ENCODE measurements around the gene PI16.

PI16 gene

DNA sequence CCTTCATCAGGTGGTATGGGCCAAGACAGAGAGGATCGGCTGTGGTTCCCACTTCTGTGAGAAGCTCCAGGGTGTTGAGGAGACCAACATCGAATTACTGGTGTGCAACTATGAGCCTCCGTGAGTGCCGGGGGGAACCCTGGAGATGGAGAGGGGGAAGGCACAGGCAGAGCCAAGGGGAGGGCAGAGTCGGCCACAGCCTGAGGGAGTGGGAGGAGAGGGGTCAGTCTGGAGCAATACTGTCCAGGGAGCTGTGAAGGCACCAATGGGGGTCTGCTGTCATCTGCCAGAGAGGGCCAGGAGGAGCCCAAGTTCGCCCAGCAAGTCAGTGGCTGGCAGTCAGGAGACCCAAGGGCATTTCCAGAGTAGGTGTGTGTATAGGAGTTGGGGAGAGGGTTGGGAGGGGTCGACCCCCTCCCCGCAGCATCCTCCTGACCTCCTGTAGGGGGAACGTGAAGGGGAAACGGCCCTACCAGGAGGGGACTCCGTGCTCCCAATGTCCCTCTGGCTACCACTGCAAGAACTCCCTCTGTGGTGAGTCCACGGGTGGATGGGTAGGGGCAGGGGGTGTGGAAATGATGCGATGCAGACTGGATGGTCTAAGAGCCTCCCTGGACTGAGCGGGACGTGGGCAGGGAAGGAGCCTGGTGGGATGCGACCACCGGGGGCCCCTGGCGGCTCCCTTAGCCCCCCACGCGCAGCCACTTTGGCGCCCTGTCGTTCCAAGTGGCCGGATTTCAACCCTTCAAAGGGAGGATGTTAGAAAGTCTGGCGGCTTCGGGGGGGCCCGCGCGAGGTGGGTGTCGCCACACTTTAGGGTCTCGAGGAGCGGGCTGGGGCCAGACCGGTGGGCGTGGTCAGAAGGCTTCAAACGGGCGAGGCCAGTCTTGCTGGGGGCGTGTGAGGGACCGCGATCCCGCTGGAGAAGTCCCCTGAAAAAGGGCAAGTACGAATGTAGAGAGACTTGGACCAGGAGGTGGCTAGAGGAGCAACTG lies 7.2 kb downstream of the PI16 start:
- DNase-seq (ENCODE audit: extremely low read depth, low read depth) = no peak
- TF ChIP-seq, protein P1, sequence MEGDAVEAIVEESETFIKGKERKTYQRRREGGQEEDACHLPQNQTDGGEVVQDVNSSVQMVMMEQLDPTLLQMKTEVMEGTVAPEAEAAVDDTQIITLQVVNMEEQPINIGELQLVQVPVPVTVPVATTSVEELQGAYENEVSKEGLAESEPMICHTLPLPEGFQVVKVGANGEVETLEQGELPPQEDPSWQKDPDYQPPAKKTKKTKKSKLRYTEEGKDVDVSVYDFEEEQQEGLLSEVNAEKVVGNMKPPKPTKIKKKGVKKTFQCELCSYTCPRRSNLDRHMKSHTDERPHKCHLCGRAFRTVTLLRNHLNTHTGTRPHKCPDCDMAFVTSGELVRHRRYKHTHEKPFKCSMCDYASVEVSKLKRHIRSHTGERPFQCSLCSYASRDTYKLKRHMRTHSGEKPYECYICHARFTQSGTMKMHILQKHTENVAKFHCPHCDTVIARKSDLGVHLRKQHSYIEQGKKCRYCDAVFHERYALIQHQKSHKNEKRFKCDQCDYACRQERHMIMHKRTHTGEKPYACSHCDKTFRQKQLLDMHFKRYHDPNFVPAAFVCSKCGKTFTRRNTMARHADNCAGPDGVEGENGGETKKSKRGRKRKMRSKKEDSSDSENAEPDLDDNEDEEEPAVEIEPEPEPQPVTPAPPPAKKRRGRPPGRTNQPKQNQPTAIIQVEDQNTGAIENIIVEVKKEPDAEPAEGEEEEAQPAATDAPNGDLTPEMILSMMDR (IDR thresholded peaks at IDR 0.05; ENCODE audit: low read depth, low read length, missing control alignments) = no peak

GRCh38 chr6:36962874-36963273 lies 8.3 kb downstream of the PI16 start:
- peak; percentile 29 for DNase-seq (ENCODE audit: extremely low read depth, low read depth)
- TF ChIP-seq, protein P1 (IDR thresholded peaks at IDR 0.05; ENCODE audit: low read depth, low read length, missing control alignments) = no peak
- H3K4me3 ChIP-seq (replicated peaks; ENCODE audit: low read depth, low read length) = no peak overlapping the region

More for the DNA sequence above, 7.2 kb downstream of the PI16 start:
- H3K4me3 ChIP-seq (replicated peaks; ENCODE audit: low read depth, low read length) = no peak overlapping the region

DNA sequence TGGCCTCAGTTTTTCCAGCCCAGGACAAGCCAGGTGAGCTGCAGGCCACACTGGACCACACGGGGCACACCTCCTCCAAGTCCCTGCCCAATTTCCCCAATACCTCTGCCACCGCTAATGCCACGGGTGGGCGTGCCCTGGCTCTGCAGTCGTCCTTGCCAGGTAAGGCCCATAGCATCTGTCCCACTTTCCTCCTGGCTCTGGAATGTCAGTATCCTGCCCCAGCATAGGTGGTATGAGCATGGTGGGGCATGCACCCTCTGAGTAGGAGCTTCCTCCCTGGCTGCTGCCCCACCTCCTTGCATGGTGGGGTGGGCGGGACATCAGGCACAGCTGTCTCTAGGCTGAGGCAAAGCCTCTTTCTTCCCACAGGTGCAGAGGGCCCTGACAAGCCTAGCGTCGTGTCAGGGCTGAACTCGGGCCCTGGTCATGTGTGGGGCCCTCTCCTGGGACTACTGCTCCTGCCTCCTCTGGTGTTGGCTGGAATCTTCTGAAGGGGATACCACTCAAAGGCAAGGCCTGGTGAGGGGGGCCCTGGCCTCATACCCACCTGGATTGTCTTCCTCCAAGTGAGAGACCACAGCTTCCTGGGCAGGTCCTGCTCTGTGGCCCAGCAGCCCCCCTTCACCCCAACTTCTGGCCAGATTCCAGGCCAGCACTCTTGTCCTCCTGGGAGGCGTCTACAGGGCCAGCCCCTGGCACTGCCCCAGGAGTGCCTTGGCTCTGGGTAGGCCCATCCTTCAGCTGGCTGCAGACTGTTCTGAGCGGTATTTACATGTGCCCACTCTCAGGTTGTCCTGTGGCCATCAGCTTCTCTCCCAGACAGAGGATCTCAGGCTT lies 9.1 kb downstream of the PI16 start:
- DNase-seq (ENCODE audit: extremely low read depth, low read depth) = no peak
- TF ChIP-seq, protein P1 (IDR thresholded peaks at IDR 0.05; ENCODE audit: low read depth, low read length, missing control alignments) = no peak
- no peak overlapping the region for H3K4me3 ChIP-seq (replicated peaks; ENCODE audit: low read depth, low read length)

DNA sequence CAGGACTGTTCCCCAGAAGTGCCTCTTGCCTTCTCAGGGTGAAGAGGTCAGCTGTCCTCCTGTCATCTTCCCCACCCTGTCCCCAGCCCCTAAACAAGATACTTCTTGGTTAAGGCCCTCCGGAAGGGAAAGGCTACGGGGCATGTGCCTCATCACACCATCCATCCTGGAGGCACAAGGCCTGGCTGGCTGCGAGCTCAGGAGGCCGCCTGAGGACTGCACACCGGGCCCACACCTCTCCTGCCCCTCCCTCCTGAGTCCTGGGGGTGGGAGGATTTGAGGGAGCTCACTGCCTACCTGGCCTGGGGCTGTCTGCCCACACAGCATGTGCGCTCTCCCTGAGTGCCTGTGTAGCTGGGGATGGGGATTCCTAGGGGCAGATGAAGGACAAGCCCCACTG lies 9.8 kb downstream of the PI16 start:
- TF ChIP-seq, protein P1 (IDR thresholded peaks at IDR 0.05; ENCODE audit: low read depth, low read length, missing control alignments) = no peak
- H3K4me3 ChIP-seq (replicated peaks; ENCODE audit: low read depth, low read length) = no peak overlapping the region
- no peak for DNase-seq (ENCODE audit: extremely low read depth, low read depth)

DNA sequence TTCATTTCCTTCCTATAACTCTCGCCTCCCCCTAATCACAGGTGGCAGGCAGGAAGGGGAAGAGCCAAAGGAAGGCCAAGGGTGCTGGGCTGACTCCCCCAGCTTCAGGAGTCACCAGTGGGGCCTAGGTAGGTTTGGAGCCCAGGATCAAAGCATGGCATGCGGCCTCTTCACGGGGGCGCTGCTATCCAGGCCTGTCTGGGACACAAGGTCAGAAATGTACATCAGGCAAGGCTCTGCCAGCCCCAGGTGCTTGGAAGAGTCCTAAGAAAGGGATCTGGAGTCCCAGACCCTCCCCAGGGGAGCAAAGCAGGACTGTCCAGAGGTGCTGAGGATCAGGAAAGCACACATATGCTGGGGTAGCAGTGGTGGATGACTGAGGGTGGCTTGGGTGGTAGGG lies 10.4 kb downstream of the PI16 start:
- H3K4me3 ChIP-seq (replicated peaks; ENCODE audit: low read depth, low read length) = no peak overlapping the region
- DNase-seq (ENCODE audit: extremely low read depth, low read depth) = no peak
- TF ChIP-seq, protein P1 (IDR thresholded peaks at IDR 0.05; ENCODE audit: low read depth, low read length, missing control alignments) = no peak

DNA sequence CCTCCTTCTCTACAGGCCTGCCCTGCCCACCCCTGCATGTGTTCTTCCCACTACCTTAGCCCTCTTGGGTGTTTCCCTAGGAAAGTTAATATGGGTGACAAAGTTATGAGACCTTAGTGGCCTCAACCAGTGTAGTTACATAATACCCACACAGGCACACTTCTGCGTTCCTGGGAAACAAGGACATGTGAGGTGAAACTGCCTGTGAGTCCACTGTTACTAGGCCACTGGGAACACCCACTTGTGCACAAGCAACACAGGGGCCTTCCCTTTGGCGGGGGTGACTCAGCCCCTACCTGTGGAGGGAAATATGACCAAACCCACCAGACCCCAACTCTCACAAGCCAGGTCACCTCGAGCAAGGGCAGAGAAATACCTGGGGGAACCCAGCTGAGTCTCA lies 12.8 kb downstream of the PI16 start:
- TF ChIP-seq, protein P1 (IDR thresholded peaks at IDR 0.05; ENCODE audit: low read depth, low read length, missing control alignments) = no peak
- DNase-seq (ENCODE audit: extremely low read depth, low read depth) = no peak
- no peak overlapping the region for H3K4me3 ChIP-seq (replicated peaks; ENCODE audit: low read depth, low read length)

All from HFF-Myc (cell line).